ENCODE data around the gene SELENOV. TPM values are rescaled to one million over a fixed set of nuclear protein-coding genes. Genes with fewer than 3 reads are reported as not detected.

The SELENOV gene
- total RNA-seq, 1 experiment from 2014 or later: 4.1 TPM

- DNase-seq (ENCODE audit: low spot score): no peak
- in situ Hi-C loops (cut with HindIII; ENCODE audit: low sequenced_read_pairs): no loop called here
Observed at GRCh38 chr19:39544911-39545310, 30.0 kb downstream of the SELENOV start.

GRCh38 chr19:39546599-39546998 lies 31.7 kb downstream of the SELENOV start:
- in situ Hi-C loops (cut with HindIII; ENCODE audit: low sequenced_read_pairs): no loop called here
- DNase-seq (ENCODE audit: low spot score): no peak

GRCh38 chr19:39550197-39550596 lies 35.3 kb downstream of the SELENOV start:
- DNase-seq (ENCODE audit: low spot score): no peak
- in situ Hi-C loops (cut with HindIII; ENCODE audit: low sequenced_read_pairs): no loop called here

- in situ Hi-C loops (cut with HindIII; ENCODE audit: low sequenced_read_pairs): no loop called here
- DNase-seq (ENCODE audit: low spot score): no peak
Observed at GRCh38 chr19:39553082-39553652, 38.2 kb downstream of the SELENOV start.

- in situ Hi-C loops (cut with HindIII; ENCODE audit: low sequenced_read_pairs): no loop called here
- DNase-seq (ENCODE audit: low spot score): no peak
Observed at GRCh38 chr19:39554701-39555311, 39.9 kb downstream of the SELENOV start.

GRCh38 chr19:39555883-39556282 lies 40.9 kb downstream of the SELENOV start:
- in situ Hi-C loops (cut with HindIII; ENCODE audit: low sequenced_read_pairs): no loop called here
- no peak for DNase-seq (ENCODE audit: low spot score)

- in situ Hi-C loops (cut with HindIII; ENCODE audit: low sequenced_read_pairs): no loop called here
- no peak for DNase-seq (ENCODE audit: low spot score)
Observed at GRCh38 chr19:39557811-39558623, 43.1 kb downstream of the SELENOV start.

- no peak for DNase-seq (ENCODE audit: low spot score)
- in situ Hi-C loops (cut with HindIII; ENCODE audit: low sequenced_read_pairs): no loop called here
Observed at GRCh38 chr19:39558624-39559117, 43.7 kb downstream of the SELENOV start.

GRCh38 chr19:39563408-39563807 lies 48.5 kb downstream of the SELENOV start:
- DNase-seq (ENCODE audit: low spot score): no peak
- in situ Hi-C loops (cut with HindIII; ENCODE audit: low sequenced_read_pairs): loop anchor here (10.0 kb wide), 1 partner anchor 111 kb away; no protein-coding TSS in a partner anchor

GRCh38 chr19:39566064-39566463 lies 51.1 kb downstream of the SELENOV start:
- in situ Hi-C loops (cut with HindIII; ENCODE audit: low sequenced_read_pairs): loop anchor here (10.0 kb wide), 1 partner anchor 109 kb away; no protein-coding TSS in a partner anchor
- DNase-seq (ENCODE audit: low spot score): no peak

GRCh38 chr19:39568604-39569003 lies 53.7 kb downstream of the SELENOV start:
- in situ Hi-C loops (cut with HindIII; ENCODE audit: low sequenced_read_pairs): loop anchor here (10.0 kb wide), 1 partner anchor 106 kb away; no protein-coding TSS in a partner anchor
- DNase-seq (ENCODE audit: low spot score): no peak

Other genes starting within 250 kb of the SELENOV start
- not detected in 2 replicates for gene IFNL2, start 246.7 kb upstream of the SELENOV start, total RNA-seq (2014; rRNA removed; shearing (Covaris generic))
- not detected in 2 replicates for gene IFNL1, start 218.7 kb upstream of the SELENOV start, total RNA-seq (2014; rRNA removed; shearing (Covaris generic))
- 2.5 and 3.2 TPM in 2 replicates for gene LRFN1, start 194.3 kb upstream of the SELENOV start, total RNA-seq (2014; rRNA removed; shearing (Covaris generic))
- not detected in 2 replicates for gene GMFG, start 179.1 kb upstream of the SELENOV start, total RNA-seq (2014; rRNA removed; shearing (Covaris generic))
- gene SAMD4B, start 172.7 kb upstream of the SELENOV start, total RNA-seq (2014; rRNA removed; shearing (Covaris generic)): 44.2 and 64.2 TPM in 2 replicates
- 54.0 and 61.7 TPM in 2 replicates for gene PAF1, start 124.0 kb upstream of the SELENOV start, total RNA-seq (2014; rRNA removed; shearing (Covaris generic))
- gene MED29, start 123.8 kb upstream of the SELENOV start, total RNA-seq (2014; rRNA removed; shearing (Covaris generic)): 35.9 and 71.8 TPM in 2 replicates
- gene ZFP36, start 108.3 kb upstream of the SELENOV start, total RNA-seq (2014; rRNA removed; shearing (Covaris generic)): 1.1 and 1.9 TPM in 2 replicates
- 18.3 and 21.3 TPM in 2 replicates for gene PLEKHG2, start 102.5 kb upstream of the SELENOV start, total RNA-seq (2014; rRNA removed; shearing (Covaris generic))
- 167 and 180 TPM in 2 replicates for gene RPS16, start 79.2 kb upstream of the SELENOV start, total RNA-seq (2014; rRNA removed; shearing (Covaris generic))
- gene SUPT5H, start 69.6 kb upstream of the SELENOV start, total RNA-seq (2014; rRNA removed; shearing (Covaris generic)): 84.8 and 92.4 TPM in 2 replicates
- gene TIMM50, start 34.3 kb upstream of the SELENOV start, total RNA-seq (2014; rRNA removed; shearing (Covaris generic)): 159 and 162 TPM in 2 replicates
- 12.4 and 15.6 TPM in 2 replicates for gene DLL3, start 16.2 kb upstream of the SELENOV start, total RNA-seq (2014; rRNA removed; shearing (Covaris generic))
- 5.3 and 15.5 TPM in 2 replicates for gene EID2B, start 17.7 kb downstream of the SELENOV start, total RNA-seq (2014; rRNA removed; shearing (Covaris generic))
- 19.9 and 31.4 TPM in 2 replicates for gene EID2, start 25.0 kb downstream of the SELENOV start, total RNA-seq (2014; rRNA removed; shearing (Covaris generic))
- gene LGALS13, start 87.4 kb downstream of the SELENOV start, total RNA-seq (2014; rRNA removed; shearing (Covaris generic)): not detected in 2 replicates
- gene LGALS16, start 140.8 kb downstream of the SELENOV start, total RNA-seq (2014; rRNA removed; shearing (Covaris generic)): not detected in 2 replicates
- not detected in 2 replicates for gene LGALS14, start 189.3 kb downstream of the SELENOV start, total RNA-seq (2014; rRNA removed; shearing (Covaris generic))
- gene CLC, start 222.9 kb downstream of the SELENOV start, total RNA-seq (2014; rRNA removed; shearing (Covaris generic)): not detected in 2 replicates